ENCODE measurements around the gene PACRG.

GRCh38 chr6:163349696-163350095 is 621.9 kb downstream of the PACRG start:
- no peak for TF ChIP-seq BHLHE40 (IDR thresholded peaks at IDR 0.05; ENCODE audit: low read depth, low read length)
- TF ChIP-seq, protein P1, sequence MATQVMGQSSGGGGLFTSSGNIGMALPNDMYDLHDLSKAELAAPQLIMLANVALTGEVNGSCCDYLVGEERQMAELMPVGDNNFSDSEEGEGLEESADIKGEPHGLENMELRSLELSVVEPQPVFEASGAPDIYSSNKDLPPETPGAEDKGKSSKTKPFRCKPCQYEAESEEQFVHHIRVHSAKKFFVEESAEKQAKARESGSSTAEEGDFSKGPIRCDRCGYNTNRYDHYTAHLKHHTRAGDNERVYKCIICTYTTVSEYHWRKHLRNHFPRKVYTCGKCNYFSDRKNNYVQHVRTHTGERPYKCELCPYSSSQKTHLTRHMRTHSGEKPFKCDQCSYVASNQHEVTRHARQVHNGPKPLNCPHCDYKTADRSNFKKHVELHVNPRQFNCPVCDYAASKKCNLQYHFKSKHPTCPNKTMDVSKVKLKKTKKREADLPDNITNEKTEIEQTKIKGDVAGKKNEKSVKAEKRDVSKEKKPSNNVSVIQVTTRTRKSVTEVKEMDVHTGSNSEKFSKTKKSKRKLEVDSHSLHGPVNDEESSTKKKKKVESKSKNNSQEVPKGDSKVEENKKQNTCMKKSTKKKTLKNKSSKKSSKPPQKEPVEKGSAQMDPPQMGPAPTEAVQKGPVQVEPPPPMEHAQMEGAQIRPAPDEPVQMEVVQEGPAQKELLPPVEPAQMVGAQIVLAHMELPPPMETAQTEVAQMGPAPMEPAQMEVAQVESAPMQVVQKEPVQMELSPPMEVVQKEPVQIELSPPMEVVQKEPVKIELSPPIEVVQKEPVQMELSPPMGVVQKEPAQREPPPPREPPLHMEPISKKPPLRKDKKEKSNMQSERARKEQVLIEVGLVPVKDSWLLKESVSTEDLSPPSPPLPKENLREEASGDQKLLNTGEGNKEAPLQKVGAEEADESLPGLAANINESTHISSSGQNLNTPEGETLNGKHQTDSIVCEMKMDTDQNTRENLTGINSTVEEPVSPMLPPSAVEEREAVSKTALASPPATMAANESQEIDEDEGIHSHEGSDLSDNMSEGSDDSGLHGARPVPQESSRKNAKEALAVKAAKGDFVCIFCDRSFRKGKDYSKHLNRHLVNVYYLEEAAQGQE (IDR thresholded peaks at IDR 0.05) = no peak
- TF ChIP-seq CTCF (IDR thresholded peaks at IDR 0.05) = no peak
- TF ChIP-seq MYC (IDR thresholded peaks at IDR 0.05; ENCODE audit: borderline replicate concordance, low read length) = no peak
- no peak for TF ChIP-seq POLR2A (IDR thresholded peaks at IDR 0.05; ENCODE audit: low read length)
- TF ChIP-seq SMC3 (IDR thresholded peaks at IDR 0.05) = no peak
- no peak for TF ChIP-seq KDM1A (IDR thresholded peaks at IDR 0.05; ENCODE audit: low read depth)
- TF ChIP-seq, protein P2, sequence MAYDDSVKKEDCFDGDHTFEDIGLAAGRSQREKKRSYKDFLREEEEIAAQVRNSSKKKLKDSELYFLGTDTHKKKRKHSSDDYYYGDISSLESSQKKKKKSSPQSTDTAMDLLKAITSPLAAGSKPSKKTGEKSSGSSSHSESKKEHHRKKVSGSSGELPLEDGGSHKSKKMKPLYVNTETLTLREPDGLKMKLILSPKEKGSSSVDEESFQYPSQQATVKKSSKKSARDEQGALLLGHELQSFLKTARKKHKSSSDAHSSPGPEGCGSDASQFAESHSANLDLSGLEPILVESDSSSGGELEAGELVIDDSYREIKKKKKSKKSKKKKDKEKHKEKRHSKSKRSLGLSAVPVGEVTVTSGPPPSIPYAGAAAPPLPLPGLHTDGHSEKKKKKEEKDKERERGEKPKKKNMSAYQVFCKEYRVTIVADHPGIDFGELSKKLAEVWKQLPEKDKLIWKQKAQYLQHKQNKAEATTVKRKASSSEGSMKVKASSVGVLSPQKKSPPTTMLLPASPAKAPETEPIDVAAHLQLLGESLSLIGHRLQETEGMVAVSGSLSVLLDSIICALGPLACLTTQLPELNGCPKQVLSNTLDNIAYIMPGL (CRISPR knock-in tag; IDR thresholded peaks at IDR 0.05; ENCODE audit: borderline replicate concordance) = no peak
- no peak for TF ChIP-seq ELK1 (IDR thresholded peaks at IDR 0.05; ENCODE audit: low read depth, low read length)
